GM10248 (cell line): ENCODE results near the gene CBLIF.
"Not testable (repeated sequence)": the region's sequence is repeated elsewhere in the genome, so short reads cannot be mapped to it uniquely, and the experiment has no call there.

ENCODE experiments used
- CTCF ChIA-PET: fragments of 300-600 bp; sonication (Branson Sonifier 250); formaldehyde crosslinking; extraction: SDS; loops from one replicate; lab custom pipeline; 2021; ENCODE audit warnings: antibody characterized with exemption; lab: Yijun Ruan, JAX
- POLR2A ChIA-PET: fragments of 350-650 bp; sonication (Branson Sonifier 250); formaldehyde crosslinking; extraction: SDS; loops from one replicate; lab custom pipeline; 2020; ENCODE audit warnings: antibody characterized with exemption; lab: Yijun Ruan, JAX
- DNase-seq: peaks from one replicate; pipeline ENCODE4 v3.0.0; 2012; ENCODE audit errors: extremely low spot score
- TF ChIP-seq, protein P1 (sequence below): IDR thresholded peaks from 2 replicates; pipeline ENCODE4 v1.5.1; 2012; ENCODE audit warnings: mild to moderate bottlenecking, low read depth; ENCODE audit errors: extremely low read depth, missing control alignments, control extremely low read depth

Gene CBLIF

DNA sequence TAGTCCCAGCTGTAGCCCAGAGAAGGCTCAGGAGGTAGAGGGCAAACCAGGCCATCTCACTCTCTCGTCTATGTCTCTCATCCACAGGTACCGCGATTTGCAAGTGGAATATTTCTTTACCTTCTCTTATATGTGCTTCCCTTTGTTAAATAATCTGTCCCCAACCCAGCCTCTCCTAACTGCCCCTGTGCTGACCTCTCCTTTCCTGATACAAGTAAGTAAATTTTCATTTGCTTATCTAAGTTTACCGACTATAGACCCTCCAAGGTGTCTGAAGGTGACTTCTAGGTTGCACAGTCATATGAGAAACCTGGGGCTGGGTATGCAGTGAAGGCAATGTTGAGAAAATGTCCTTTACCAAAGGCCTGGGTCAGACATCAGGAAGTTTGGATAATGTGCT, at the start of gene CBLIF:
TSS of gene CBLIF (minus strand) at position 101 of the 400 bp plus-strand sequence. CDS start at position 55, 46 bp downstream.
- CTCF ChIA-PET = interaction anchor here (1.0 kb wide), 1 partner anchor 20 kb away, joined by 3 read pairs; no protein-coding TSS in a partner anchor
- DNase-seq = no peak
- POLR2A ChIA-PET = no interaction called here
- TF ChIP-seq, protein P1, sequence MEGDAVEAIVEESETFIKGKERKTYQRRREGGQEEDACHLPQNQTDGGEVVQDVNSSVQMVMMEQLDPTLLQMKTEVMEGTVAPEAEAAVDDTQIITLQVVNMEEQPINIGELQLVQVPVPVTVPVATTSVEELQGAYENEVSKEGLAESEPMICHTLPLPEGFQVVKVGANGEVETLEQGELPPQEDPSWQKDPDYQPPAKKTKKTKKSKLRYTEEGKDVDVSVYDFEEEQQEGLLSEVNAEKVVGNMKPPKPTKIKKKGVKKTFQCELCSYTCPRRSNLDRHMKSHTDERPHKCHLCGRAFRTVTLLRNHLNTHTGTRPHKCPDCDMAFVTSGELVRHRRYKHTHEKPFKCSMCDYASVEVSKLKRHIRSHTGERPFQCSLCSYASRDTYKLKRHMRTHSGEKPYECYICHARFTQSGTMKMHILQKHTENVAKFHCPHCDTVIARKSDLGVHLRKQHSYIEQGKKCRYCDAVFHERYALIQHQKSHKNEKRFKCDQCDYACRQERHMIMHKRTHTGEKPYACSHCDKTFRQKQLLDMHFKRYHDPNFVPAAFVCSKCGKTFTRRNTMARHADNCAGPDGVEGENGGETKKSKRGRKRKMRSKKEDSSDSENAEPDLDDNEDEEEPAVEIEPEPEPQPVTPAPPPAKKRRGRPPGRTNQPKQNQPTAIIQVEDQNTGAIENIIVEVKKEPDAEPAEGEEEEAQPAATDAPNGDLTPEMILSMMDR = no peak

DNA sequence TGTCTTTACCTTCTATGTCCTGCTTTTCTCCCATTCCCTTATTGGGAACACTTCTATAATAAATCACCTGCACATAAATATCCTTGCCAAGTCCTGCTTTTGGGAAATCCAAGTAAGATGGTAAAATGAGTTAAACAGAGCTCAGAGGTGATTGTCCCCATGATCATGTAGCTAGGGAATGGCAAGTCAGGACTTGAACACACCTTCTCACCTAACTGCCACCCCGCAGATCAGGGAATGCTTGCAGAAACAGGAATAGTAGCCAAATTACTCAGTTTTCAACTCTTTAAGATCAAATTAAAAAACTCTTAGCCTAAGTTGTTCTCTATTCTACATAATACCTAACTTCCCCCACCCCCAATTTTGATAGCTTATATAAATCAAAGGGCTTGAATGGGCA, 49.3 kb upstream of the CBLIF start:
- ChIA-PET CTCF (interaction anchor here (1.3 kb wide), 1 partner anchor 30 kb away, joined by 3 read pairs; no protein-coding TSS in a partner anchor), POLR2A (no interaction called here)
- no peak for DNase-seq
- TF ChIP-seq, protein P1 = no peak

DNA sequence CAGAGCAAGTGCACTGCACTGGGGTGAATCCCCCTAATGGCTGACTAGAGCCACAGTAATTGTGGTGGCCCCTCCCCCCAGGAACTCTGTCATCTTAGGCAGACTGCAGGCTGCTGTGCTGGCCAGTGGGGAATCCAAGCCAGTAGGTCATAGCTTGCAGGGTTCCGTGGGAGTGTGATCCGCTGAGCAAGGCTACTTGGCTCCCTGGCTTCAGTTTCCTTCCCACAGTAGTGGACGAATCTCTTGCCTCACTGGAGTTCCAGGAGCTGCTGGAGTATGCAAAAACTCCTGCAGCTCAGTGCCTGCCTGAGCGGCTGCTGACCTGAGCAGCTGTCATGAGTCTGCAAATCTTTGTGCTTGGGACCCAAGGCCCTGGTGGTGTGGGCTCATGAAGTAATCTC, 46.5 kb upstream of the CBLIF start:
- ChIA-PET CTCF (interaction anchor here (1.1 to 2.3 kb wide), 3 partner anchors 10 to 32 kb away, joined by 3 to 7 read pairs (median 3); no protein-coding TSS in a partner anchor), POLR2A (no interaction called here)
- DNase-seq = no peak
- TF ChIP-seq, protein P1 = no peak

GRCh38 chr11:59887156-59887555, 41.9 kb upstream of the CBLIF start:
- CTCF ChIA-PET = interaction anchor here (1.8 kb wide), 1 partner anchor 32 kb away, joined by 3 read pairs; no protein-coding TSS in a partner anchor
- POLR2A ChIA-PET, DNase-seq: not testable (repeated sequence)

GRCh38 chr11:59883597-59883996, 38.3 kb upstream of the CBLIF start:
- POLR2A ChIA-PET = no interaction called here
- DNase-seq = no peak
- CTCF ChIA-PET = interaction anchor here (1.0 kb wide), 1 partner anchor 11 kb away, joined by 3 read pairs; no protein-coding TSS in a partner anchor
- TF ChIP-seq, protein P1 = no peak

GRCh38 chr11:59879567-59879966, 34.3 kb upstream of the CBLIF start:
- ChIA-PET CTCF (no interaction called here), POLR2A (no interaction called here)
- TF ChIP-seq, protein P1 = no peak
- DNase-seq = no peak

DNA sequence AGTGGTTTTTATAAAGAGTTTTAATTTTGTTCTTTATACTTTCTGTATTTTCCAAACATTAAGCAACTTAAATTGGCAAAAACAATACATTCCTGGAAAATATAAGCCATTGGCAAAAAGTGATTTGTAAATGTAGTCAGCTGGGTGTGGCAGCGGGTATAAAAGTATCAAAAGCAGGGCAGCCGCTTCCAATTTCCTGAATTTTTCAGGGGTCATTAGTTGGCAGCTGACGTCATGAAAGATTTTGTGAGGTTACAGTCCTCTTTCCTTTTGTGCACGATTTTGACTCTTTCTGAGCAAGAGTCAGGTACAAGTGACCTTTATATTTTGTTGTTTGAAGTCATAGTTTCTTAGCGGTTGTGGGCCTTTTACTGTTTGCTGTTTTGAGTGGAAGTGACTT, 33.3 kb upstream of the CBLIF start, which contains the start of gene OOSP3:
TSS of gene OOSP3 (plus strand) at position 208 of the 400 bp plus-strand sequence. CDS start at position 235, 27 bp downstream.
- no peak for DNase-seq
- CTCF ChIA-PET = no interaction called here
- POLR2A ChIA-PET = no interaction called here
- TF ChIP-seq, protein P1 = no peak
